ENCODE data around the gene HINT3. TPM values are rescaled to one million over a fixed set of nuclear protein-coding genes. Genes with fewer than 3 reads are reported as not detected.
"Not testable (repeated sequence)": the region's sequence is repeated elsewhere in the genome, so short reads cannot be mapped to it uniquely, and the experiment has no call there.

Gene HINT3
- 10 to 100 TPM in 1 of 2 donors, 1 to 10 TPM in 1; 8.8 to 14.5 TPM for total RNA-seq

- peak within 1 kb of the TSS; percentile 81 to 82 for H3K4me3 ChIP-seq
- no peaks in the 10 kb centered on the region for H3K36me3 ChIP-seq (replicated peaks in 1 of 2; ENCODE audit: insufficient read depth in 1 of 2, low read depth in 2 of 2)
- peaks cover 42% of the 10 kb centered on the region for H3K4me1 ChIP-seq
- H3K27ac ChIP-seq = peak within 1 kb of the TSS; percentile 78 to 96 (median 93)
- intact Hi-C loops (cut with DNase I) = loop anchor here (10.0 kb wide), 1 partner anchor 52 kb away; no protein-coding TSS in a partner anchor
- peak; percentile 91 for ATAC-seq
- WGBS, 2 donors = 0% methylated on average over 36 to 82 of the region's 82 CpGs
- no peaks in the 10 kb centered on the region for H3K9me3 ChIP-seq
- H3K27me3 ChIP-seq = no peaks in the 10 kb centered on the region
- TF ChIP-seq POLR2A (IDR thresholded peaks at IDR 0.05) (peak in 2 of 3 donors; percentile 77 to 80), CTCF (IDR thresholded peaks at IDR 0.05) (peak; percentile 97 to 99 (median 98))
- peak; percentile 97 to 98 (median 98) for DNase-seq
These were observed at the start of gene HINT3 for GRCh38 chr6:125956506-125957390. HINT3 (plus strand) TSS chr6:125956770; CDS start chr6:125956978, 208 bp downstream.

- H3K27ac ChIP-seq = peak overlapping the region in 1 of 4 donors; percentile 4
- intact Hi-C loops (cut with DNase I) = no loop called here
- no peak for TF ChIP-seq POLR2A (IDR thresholded peaks at IDR 0.05)
- TF ChIP-seq CTCF (IDR thresholded peaks at IDR 0.05) = no peak
- ATAC-seq (no peak), DNase-seq (no peak)
- H3K36me3 ChIP-seq (replicated peaks in 1 of 2; ENCODE audit: insufficient read depth in 1 of 2, low read depth in 2 of 2) = no peaks in the 10 kb centered on the region
- H3K27me3 ChIP-seq = no peaks in the 10 kb centered on the region
- H3K4me1 ChIP-seq = peaks cover 6% of the 10 kb centered on the region
- no peaks in the 10 kb centered on the region for H3K9me3 ChIP-seq
- 52 to 62% methylated on average over 3 of the region's 3 CpGs for WGBS, 2 donors
- H3K4me3 ChIP-seq = no peak overlapping the region
These were observed 46.0 kb upstream of the HINT3 start for GRCh38 chr6:125910527-125910926.

- DNase-seq; H3K36me3 ChIP-seq (replicated peaks in 1 of 2; ENCODE audit: insufficient read depth in 1 of 2, low read depth in 2 of 2); H3K27me3 ChIP-seq; ATAC-seq; H3K4me3 ChIP-seq; H3K4me1 ChIP-seq; H3K9me3 ChIP-seq; intact Hi-C loops (cut with DNase I); H3K27ac ChIP-seq: not testable (repeated sequence)
- 54 to 70% methylated on average over 4 of the region's 4 CpGs for WGBS, 2 donors
These were observed 45.5 kb upstream of the HINT3 start for GRCh38 chr6:125911051-125911451.

GRCh38 chr6:125912430-125912829 is 44.1 kb upstream of the HINT3 start:
- H3K36me3 ChIP-seq (replicated peaks in 1 of 2; ENCODE audit: insufficient read depth in 1 of 2, low read depth in 2 of 2); H3K27me3 ChIP-seq; intact Hi-C loops (cut with DNase I); ATAC-seq; H3K27ac ChIP-seq; H3K4me1 ChIP-seq; DNase-seq; H3K9me3 ChIP-seq; H3K4me3 ChIP-seq: not testable (repeated sequence)
- WGBS, 2 donors = 60 to 77% methylated on average over 2 of the region's 2 CpGs

- Histone ChIP-seq H3K4me1 (peaks cover 2% of the 10 kb centered on the region), H3K4me3 (no peak overlapping the region), H3K27me3 (no peaks in the 10 kb centered on the region), H3K9me3 (no peaks in the 10 kb centered on the region), H3K36me3 (replicated peaks in 1 of 2; ENCODE audit: insufficient read depth in 1 of 2, low read depth in 2 of 2) (no peaks in the 10 kb centered on the region), H3K27ac (no peak overlapping the region)
- intact Hi-C loops (cut with DNase I) = no loop called here
- no peak for DNase-seq
- no peak for ATAC-seq
- 93 to 97% methylated on average over 1 of the region's 1 CpG for WGBS, 2 donors
- no peak for TF ChIP-seq CTCF (IDR thresholded peaks at IDR 0.05)
- no peak for TF ChIP-seq POLR2A (IDR thresholded peaks at IDR 0.05)
These were observed 43.4 kb upstream of the HINT3 start for GRCh38 chr6:125913145-125913544.

All from body of pancreas (tissue), 4 donors.